ENCODE data around the gene NAA20. TPM values are rescaled to one million over a fixed set of nuclear protein-coding genes. Genes with fewer than 3 reads are reported as not detected.
A peak's percentile ranks its signal among the peaks of the same experiment; 100 is the strongest.

Gene NAA20
- total RNA-seq, 1 experiment from 2014 or later = 81.5 TPM

GRCh38 chr20:20014659-20015058, 2.5 kb upstream of the NAA20 start:
- intact Hi-C loops (cut with micrococcal nuclease; ENCODE audit: unreplicated experiment) = loop anchor here (5.0 kb wide), 1 partner anchor 227 kb away; no protein-coding TSS in a partner anchor
- no peaks in the 10 kb centered on the region for H3K9me3 Mint-ChIP-seq (ENCODE audit: unreplicated experiment)
- no peaks in the 10 kb centered on the region for H3K27me3 ChIP-seq (replicated peaks; ENCODE audit: control insufficient read depth, insufficient read depth, low read length)
- peaks cover 22% of the 10 kb centered on the region for H3K36me3 Mint-ChIP-seq (ENCODE audit: insufficient read depth, unreplicated experiment)
- H3K4me3 ChIP-seq (ENCODE audit: low read depth, low read length) = no peak overlapping the region
- peaks cover 32% of the 10 kb centered on the region for H3K4me1 ChIP-seq
- peak overlapping the region; percentile 90 for H3K4me3 Mint-ChIP-seq (ENCODE audit: unreplicated experiment)
- no peaks in the 10 kb centered on the region for H3K9me3 ChIP-seq
- peak overlapping the region; percentile 63 for H3K27ac Mint-ChIP-seq (ENCODE audit: unreplicated experiment)
- peak; percentile 48 to 55 for DNase-seq
- ChIA-PET CTCF (no interaction called here), POLR2A (no interaction called here)
- H3K27me3 Mint-ChIP-seq (ENCODE audit: insufficient read depth, unreplicated experiment) = no peaks in the 10 kb centered on the region
- H3K4me1 Mint-ChIP-seq (ENCODE audit: low read depth, unreplicated experiment) = peaks cover 22% of the 10 kb centered on the region
- TF ChIP-seq CTCF (IDR thresholded peaks at IDR 0.05; ENCODE audit: insufficient read depth in 1 of 2, low read depth in 1 of 2, low read length in 1 of 2, severe bottlenecking in 1 of 2, unreplicated experiment in 1 of 2) = no peak
- BruUV-seq (replicated peaks) = no TSS peak
- no peaks in the 10 kb centered on the region for H3K36me3 ChIP-seq (ENCODE audit: control insufficient read depth, insufficient read depth, low read length)

- TF ChIP-seq CTCF (IDR thresholded peaks at IDR 0.05; ENCODE audit: insufficient read depth in 1 of 2, low read depth in 1 of 2, low read length in 1 of 2, severe bottlenecking in 1 of 2, unreplicated experiment in 1 of 2) = no peak
- Mint-ChIP-seq H3K4me1 (ENCODE audit: low read depth, unreplicated experiment) (peaks cover 8% of the 10 kb centered on the region), H3K27ac (ENCODE audit: unreplicated experiment) (peak overlapping the region; percentile 0), H3K27me3 (ENCODE audit: insufficient read depth, unreplicated experiment) (no peaks in the 10 kb centered on the region), H3K4me3 (ENCODE audit: unreplicated experiment) (peak overlapping the region; percentile 90), H3K9me3 (ENCODE audit: unreplicated experiment) (no peaks in the 10 kb centered on the region), H3K36me3 (ENCODE audit: insufficient read depth, unreplicated experiment) (peaks cover 33% of the 10 kb centered on the region)
- DNase-seq = peak in 1 of 2 experiments; percentile 40
- CTCF ChIA-PET = interaction anchor here (0.6 to 3.1 kb wide), 3 partner anchors 34 to 253 kb away, joined by 4 to 17 read pairs (median 5); partner anchors contain the start of genes CFAP61 and CRNKL1
- peak overlapping the region; percentile 83 for H3K4me3 ChIP-seq (ENCODE audit: low read depth, low read length)
- POLR2A ChIA-PET = interaction anchor here (1.7 to 2.2 kb wide), 2 partner anchors 34 to 43 kb away, joined by 6 to 12 read pairs; partner anchors contain the start of genes CFAP61 and CRNKL1
- intact Hi-C loops (cut with micrococcal nuclease; ENCODE audit: unreplicated experiment) = loop anchor here (5.0 kb wide), 1 partner anchor 231 kb away; no protein-coding TSS in a partner anchor
- BruUV-seq (replicated peaks) = no TSS peak
- H3K9me3 ChIP-seq = no peaks in the 10 kb centered on the region
- no peaks in the 10 kb centered on the region for H3K27me3 ChIP-seq (replicated peaks; ENCODE audit: control insufficient read depth, insufficient read depth, low read length)
- peaks cover 21% of the 10 kb centered on the region for H3K4me1 ChIP-seq
- no peaks in the 10 kb centered on the region for H3K36me3 ChIP-seq (ENCODE audit: control insufficient read depth, insufficient read depth, low read length)
These were observed 653 bp downstream of the NAA20 start for GRCh38 chr20:20017844-20018185.

- TF ChIP-seq CTCF (IDR thresholded peaks at IDR 0.05; ENCODE audit: insufficient read depth in 1 of 2, low read depth in 1 of 2, low read length in 1 of 2, severe bottlenecking in 1 of 2, unreplicated experiment in 1 of 2) = no peak
- H3K9me3 Mint-ChIP-seq (ENCODE audit: unreplicated experiment) = no peaks in the 10 kb centered on the region
- Histone ChIP-seq H3K36me3 (ENCODE audit: control insufficient read depth, insufficient read depth, low read length) (no peaks in the 10 kb centered on the region), H3K9me3 (no peaks in the 10 kb centered on the region), H3K4me1 (peaks cover 21% of the 10 kb centered on the region), H3K27me3 (replicated peaks; ENCODE audit: control insufficient read depth, insufficient read depth, low read length) (no peaks in the 10 kb centered on the region), H3K4me3 (ENCODE audit: low read depth, low read length) (peak overlapping the region; percentile 83)
- no peak for DNase-seq
- POLR2A ChIA-PET = no interaction called here
- peaks cover 39% of the 10 kb centered on the region for H3K36me3 Mint-ChIP-seq (ENCODE audit: insufficient read depth, unreplicated experiment)
- intact Hi-C loops (cut with micrococcal nuclease; ENCODE audit: unreplicated experiment) = loop anchor here (5.0 kb wide), 1 partner anchor 231 kb away; no protein-coding TSS in a partner anchor
- CTCF ChIA-PET = interaction anchor here (0.6 to 3.1 kb wide), 2 partner anchors 34 to 254 kb away, joined by 4 to 17 read pairs; partner anchors contain the start of genes CFAP61 and CRNKL1
- H3K27me3 Mint-ChIP-seq (ENCODE audit: insufficient read depth, unreplicated experiment) = no peaks in the 10 kb centered on the region
- H3K4me1 Mint-ChIP-seq (ENCODE audit: low read depth, unreplicated experiment) = peaks cover 7% of the 10 kb centered on the region
- H3K27ac Mint-ChIP-seq (ENCODE audit: unreplicated experiment) = peak overlapping the region; percentile 0
- TSS peak; percentile 69 for BruUV-seq (replicated peaks)
- H3K4me3 Mint-ChIP-seq (ENCODE audit: unreplicated experiment) = peak overlapping the region; percentile 90
These were observed 1.2 kb downstream of the NAA20 start for GRCh38 chr20:20018366-20018765.
